Effector CD8-positive, alpha-beta T cell (primary cell): Measurements from ENCODE around the gene AHCYL2.

Source experiments
- DNase-seq: peaks from one replicate; lab custom pipeline; 2025; lab: John Stamatoyannopoulos, UW
- total RNA-seq, 4 experiments: gene quantifications; one replicate each; lab custom pipeline; 2026; lab: John Stamatoyannopoulos, UW

AHCYL2 gene
- 19.1 to 30.8 (median 25.4) reads per million in 4 experiments for total RNA-seq

DNA sequence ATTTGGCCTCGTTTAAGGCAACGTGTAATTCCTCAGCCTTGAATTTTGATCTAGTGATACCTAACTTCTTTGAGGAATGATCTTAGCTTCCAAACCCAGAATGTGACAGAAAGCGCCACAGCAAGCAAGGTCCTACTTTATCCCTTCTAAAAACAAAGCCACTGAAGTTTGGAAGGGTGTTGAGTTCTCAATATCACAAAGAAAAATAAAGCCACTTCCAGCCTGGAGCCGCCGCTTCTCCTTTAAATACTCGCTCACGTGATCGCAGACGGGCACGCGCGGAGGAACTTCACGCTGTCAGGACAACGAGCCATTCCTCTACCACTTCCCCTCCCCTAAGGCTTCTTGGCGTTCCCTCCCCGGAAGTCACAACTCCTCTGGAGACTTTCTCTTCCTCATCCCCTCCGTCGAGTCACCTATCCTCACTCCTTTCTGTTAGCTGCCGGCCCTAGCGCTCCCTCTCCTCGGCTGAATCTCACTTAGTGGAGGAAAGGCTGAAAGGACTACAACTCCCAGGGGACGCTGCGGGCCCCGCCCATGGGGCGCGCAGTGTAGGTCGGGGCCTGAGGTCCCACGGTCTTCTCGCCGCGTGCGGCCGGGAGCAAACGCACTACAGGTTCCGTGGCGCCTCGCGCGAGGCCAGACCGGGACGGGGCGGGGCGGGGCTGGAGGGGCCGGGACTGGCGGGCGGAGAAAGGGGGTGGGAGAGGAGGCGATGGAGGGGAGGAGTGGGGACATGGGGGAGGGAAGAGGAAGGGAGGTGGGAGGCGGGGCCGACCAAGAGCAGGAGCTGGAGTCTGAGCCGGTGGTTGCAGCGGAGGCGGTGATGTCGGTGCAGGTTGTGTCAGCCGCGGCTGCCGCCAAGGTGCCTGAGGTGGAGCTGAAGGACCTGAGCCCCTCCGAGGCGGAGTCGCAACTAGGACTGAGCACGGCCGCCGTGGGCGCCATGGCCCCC lies at the start of gene AHCYL2:
Gene AHCYL2, plus strand, starts transcription at position 780 of the 955 bp plus-strand sequence.
- peak; percentile 95 for DNase-seq

DNA sequence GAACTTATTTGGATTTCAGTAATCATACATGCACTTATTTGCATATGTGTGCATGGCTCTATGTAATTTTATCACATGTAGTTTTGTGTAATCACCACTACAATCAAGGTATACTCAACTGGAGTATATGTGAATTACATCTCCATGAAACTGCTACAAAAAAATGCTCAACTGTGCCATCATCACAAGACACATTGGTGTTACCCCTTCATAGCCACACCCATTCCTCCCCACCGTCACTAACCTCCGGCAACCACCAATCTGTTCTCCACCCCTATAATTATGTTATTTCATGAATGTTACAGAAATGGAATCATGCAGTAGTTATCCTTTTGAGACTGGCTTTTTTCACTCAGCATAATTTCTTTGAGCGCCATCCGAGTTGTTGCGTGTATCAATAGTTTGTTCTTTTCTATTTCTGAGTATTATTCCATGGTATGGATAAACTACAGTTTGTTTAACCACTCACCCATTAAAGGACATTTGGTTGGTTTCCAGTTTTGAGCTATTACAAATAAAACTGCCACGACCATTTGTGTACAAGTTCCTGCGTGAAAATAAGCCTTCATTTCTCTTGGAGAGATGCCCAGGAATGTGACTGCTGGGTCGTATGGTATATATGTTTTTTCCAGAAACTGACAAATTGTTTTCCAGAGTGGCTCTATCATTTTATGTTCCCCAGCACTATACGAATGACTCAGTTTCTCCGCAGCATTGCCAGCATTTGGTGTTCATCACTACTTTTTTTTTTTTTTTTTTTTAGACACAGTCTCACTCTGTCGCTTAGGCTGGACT lies 47.7 kb upstream of the AHCYL2 start:
- no peak for DNase-seq

DNA sequence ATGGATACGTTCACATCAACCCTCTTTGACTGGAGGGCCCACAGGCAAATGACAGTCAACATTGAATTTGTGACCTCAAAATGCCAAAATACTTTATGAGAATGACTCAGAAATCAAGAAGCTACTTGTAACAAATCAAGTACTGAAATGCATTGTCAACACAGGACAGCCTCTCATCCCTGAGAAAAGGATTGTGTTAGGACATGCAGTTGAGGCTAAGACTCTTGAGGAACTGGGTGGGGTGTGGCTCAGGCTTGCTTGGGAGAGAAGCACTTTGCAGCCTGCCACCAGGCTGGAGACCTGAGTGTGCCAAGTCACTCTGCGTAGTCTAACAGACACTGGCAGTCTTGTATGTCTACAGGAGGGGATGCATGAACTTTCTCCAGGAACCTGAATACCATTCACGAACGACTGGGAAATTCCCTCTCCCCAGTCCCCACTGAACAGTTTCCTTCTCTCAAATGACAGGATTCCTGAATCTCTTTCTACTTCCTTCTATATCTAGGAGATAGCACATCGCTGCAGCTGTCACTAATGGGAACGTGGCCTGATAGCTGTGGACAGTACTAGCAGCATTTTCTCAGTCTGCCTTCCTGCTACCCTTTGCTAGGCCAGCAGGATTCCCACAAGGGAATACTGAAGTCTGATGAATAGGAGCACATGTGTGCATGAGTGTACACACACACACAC lies 39.7 kb upstream of the AHCYL2 start:
- no peak for DNase-seq

DNA sequence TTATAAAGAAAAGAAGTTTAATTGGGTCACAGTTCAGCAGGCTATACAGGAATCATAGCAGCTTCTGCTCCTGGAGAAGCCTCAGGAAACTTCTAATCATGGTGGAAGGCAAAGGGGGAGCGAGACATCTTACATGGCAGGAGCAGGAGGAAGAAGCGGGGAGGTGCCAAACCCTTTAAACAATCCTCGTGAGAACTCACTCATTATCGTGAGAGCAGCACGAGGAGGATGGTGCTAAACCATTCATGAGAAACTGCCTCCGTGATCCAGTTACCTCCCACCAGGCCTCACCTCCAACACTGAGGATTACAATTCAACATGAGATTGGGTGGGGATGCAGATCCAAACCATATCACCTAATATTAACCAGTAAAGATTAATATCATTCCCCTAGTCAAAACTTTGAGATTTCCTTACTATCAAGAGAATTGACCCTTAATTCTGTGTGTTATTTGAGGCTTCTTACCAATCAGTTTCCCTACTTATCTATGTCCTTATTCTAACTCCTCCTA lies 38.0 kb upstream of the AHCYL2 start:
- DNase-seq: no peak

DNA sequence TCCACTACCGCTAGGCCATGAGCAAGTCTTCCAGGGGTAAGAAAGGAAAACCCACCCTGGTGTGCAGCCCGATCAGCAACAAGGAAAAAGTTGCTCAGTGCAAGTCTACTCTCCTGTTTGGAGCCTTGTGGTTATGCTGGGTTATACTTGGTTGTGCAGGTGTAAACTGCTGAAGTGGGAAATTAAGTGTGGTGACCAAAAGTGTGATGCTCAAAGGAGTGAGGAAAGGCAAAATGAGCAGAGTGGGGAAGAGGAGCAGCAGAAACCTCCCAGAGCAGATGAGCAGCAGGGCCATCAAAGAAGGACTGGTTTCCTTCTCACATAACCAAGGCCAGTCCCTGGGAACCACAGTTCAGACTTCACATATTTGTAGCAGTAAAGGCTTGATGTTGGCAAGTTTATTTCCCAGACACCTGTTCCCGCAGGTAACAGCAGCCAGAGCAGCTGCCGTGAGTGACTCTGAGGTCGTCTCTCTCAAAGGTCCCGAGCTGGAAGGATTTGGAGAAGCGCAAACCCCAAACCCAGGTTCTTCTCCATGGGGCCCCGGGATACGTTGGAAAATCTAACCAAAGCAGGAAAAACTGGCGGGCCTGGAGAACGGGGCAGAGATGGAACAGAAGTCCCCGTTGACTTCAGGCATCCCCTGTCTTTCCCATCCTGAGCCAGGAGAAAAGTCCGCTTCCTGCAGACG lies 37.0 kb upstream of the AHCYL2 start:
- DNase-seq: no peak

DNA sequence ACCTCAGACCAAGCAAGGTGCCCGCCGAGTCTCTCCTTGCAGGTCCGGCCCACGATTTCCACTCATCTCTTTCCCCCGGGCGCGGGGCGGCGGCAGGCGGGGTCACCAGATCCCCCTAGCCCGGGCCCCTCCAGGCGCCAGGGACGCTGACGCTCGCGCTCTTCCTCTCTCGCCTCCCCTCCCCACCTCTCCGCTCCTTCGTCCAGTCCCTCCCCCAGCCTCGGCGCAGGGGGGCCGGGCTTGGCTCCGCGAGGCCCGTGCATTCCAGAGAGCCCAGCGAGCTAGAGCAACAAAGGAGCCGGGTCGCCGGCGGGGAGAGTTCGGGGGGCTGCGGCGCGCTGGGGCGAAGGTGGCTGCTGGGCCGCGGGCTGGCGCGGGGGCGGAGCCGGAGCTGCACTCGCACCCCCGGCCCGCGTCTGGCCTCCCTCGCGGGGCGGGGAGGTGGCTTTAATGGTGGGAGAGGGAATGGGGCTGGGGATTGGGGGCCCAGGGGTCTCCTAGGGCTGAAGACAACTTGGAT lies 36.4 kb upstream of the AHCYL2 start, which contains the start of gene SMO:
Gene SMO, plus strand, starts transcription at position 262 of the 520 bp plus-strand sequence. CDS start 519 bp downstream, outside the sequence.
- DNase-seq: peak; percentile 5

DNA sequence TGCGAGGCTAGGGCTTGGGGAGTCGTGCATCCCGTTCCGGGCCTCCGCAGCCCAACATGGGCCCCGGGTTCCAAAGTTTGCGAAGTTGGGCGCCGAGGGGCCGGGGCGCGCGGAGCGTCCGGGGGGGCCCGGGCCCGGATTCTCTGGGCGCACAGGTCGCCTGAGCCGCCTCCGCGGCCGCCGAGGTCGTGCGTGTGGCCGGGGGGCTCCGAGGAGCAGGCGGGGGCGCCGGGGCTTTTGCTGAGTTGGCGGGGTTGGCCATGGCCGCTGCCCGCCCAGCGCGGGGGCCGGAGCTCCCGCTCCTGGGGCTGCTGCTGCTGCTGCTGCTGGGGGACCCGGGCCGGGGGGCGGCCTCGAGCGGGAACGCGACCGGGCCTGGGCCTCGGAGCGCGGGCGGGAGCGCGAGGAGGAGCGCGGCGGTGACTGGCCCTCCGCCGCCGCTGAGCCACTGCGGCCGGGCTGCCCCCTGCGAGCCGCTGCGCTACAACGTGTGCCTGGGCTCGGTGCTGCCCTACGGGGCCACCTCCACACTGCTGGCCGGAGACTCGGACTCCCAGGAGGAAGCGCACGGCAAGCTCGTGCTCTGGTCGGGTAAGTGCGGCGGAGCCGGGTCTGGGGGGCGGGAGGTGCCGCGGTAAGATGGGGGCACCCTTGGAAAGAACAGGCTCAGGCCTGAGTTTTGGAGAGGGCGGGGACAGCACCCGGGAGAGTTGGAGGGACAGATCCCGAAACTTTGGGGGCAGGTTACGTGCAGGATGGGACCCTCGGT lies 35.8 kb upstream of the AHCYL2 start:
- DNase-seq: no peak

DNA sequence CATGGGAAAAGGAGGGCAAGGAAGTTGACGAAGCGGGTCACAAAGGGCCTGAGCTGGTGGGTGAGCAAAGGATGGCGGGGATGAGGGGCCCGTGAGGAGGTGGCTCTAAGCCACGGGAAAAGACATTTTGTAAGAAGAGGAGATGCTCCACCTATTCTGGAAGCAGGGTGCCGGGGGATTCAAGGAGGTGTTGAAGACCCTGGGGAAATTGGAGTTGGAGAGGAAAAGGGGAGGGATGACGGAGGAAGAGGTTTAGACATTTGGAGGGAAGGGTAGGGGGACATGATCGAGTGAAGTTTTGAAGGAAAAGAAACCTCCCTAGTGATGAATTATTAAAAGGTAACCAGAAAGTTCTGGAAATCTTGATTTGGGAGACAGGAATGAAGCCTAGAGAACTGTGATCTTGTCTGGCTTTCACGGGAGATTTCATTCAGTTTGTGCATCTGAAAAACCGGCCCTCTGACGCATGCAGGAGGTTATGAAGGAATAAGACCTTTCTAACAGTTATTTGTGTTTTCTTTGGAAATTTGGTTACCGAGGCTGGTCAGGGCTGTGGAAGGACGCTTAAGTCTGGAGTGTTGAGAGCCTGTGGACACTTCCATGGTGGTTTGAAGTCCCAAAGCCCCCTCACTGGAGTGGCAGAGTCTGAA lies 35.0 kb upstream of the AHCYL2 start:
- DNase-seq: no peak

DNA sequence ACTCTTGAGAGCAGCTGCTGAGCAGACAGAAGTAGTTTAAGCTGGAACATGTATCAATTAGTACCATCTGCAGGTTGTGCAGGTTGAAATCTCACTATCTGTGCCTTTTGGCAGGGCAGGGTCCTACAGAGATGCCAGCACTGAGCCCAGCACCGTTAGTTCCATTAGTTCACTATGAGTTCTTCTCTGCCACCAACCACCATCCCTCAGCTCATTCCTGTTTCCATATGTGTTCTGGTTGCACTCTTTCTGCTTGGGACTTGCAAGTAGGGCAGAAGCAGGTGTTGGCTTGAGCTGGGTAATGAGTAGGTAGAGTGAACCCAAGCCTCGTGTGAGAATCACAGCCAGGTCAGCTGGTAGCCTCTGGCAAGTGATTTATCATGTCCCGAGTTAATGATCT lies 33.6 kb upstream of the AHCYL2 start:
- no peak for DNase-seq

DNA sequence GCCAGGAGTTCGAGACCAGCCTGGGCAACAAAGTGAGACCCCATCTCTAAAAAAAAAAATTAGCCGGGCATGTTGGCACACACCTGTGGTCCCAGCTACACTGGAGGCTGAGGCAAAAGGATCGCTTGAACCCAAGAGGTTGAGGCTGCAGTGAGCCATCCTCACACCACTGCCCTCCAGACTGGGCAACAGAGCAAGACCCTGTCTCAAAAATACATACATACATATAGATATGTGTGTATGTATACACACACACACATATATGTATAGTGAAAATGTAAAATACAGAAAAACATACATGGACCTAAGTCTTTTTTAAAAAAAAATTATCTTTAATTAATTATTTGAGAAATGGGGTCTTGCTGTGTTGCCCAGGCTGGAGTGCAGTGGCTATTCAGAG lies 30.9 kb upstream of the AHCYL2 start:
- DNase-seq: no peak

DNA sequence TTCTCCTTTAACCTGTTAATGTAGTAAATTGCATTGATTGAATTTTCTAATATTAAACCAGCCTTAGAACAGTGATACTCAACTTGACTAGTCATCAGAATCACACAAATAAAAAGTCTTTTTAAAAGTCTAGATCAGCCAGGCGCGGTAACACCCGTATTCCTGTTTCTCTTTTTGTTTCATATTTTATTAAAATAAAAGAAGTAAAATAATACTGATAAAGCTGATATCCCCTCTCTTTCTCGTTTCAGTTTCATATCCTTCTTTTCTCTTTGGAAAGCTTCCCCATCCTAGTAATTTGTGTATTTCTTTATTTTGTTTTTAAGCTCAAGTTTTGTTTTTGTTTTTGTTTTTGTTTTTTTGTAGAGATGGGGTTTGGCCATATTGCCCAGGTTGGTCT lies 27.1 kb upstream of the AHCYL2 start:
- no peak for DNase-seq

DNA sequence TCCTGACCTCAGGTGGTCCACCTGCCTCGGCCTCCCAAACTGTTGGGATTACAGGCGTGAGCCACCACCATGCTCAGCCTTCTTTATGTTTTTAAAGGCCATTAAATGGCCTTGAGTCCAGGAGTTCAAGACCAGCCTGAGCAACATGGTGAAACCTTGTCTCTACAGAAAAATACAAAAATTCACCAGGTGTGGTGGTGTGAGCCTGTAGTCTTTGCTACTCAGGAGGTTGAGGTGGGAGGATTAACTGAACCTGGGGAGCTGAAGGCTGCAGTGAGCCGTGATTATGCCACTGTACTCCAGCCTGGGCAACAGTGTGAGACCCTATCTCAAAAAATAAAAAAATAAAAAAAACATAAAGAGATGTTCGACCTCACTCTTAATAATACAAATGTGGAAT lies 25.4 kb upstream of the AHCYL2 start:
- no peak for DNase-seq

DNA sequence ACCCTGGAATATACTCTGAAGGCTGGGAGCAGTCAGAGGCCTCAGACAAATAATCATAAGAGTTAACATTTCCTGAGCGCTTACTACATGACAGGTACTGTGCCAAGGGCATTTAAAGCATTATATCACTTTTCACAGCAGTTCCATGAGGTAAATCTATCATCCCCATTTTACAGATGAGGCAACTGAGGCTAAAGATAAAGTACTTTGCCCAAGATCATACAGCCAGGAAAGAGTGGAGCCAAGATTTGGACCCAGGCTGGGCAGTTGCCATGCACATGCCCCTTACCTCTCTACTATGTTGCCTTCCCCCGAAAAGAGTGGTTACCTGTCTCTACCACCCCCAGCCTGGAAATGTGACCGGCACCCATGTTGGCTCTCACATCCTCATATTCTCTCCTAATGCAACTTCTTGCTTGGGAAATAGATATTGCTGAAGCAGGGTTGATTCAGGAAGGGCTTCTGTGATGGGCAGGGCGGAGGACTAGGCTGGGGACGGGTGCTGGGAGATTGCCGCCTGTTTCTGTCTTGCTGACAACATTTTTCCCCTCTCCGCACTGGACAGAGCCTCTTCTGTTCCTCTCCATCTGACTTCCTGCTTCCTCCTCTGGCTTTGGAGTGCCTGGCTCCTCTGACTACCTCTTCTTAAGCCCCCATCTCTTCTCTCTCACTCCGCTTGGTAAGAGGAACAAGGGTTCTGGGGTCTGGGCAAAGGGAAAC lies 22.6 kb upstream of the AHCYL2 start:
- DNase-seq: no peak

DNA sequence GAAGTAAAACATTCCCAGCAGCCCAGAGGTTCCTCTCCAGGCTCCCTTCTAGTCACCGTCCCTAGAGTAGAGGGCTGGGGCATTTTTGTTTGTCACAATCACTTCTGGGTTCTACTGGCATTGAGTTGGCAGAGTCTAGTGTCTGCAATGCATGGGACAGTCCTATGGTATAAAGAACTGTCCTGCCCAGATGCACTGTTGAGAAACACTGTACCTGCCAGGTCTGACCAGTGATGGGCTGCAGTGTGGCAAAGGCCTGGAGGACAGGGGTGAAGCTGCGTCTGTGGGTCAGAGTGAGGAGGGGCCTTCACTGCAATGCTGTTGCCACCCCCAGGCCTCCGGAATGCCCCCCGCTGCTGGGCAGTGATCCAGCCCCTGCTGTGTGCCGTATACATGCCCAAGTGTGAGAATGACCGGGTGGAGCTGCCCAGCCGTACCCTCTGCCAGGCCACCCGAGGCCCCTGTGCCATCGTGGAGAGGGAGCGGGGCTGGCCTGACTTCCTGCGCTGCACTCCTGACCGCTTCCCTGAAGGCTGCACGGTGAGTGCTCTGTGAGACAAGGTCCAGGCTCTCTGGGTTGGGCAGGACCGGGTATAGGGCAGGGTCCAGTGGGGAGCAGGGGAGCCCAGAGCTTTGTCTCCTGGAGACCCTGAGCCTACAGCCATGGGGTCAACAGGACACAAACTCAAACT lies 21.6 kb upstream of the AHCYL2 start:
- no peak for DNase-seq

DNA sequence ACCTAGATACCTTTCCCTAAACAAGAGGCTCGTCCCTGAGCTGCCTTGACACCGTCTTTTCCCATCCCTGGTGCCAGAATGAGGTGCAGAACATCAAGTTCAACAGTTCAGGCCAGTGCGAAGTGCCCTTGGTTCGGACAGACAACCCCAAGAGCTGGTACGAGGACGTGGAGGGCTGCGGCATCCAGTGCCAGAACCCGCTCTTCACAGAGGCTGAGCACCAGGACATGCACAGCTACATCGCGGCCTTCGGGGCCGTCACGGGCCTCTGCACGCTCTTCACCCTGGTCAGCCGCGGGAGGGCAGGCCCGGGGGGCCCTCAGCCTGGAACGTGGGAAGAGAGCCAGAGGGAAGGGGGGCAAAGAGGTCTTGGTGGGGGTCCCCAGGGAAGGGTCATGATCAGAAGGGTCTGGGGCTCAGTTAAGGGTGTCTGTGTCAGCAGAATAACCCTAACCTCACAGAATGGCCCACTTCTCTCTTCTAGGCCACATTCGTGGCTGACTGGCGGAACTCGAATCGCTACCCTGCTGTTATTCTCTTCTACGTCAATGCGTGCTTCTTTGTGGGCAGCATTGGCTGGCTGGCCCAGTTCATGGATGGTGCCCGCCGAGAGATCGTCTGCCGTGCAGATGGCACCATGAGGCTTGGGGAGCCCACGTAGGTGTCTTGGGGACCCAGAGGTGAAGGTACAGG lies 19.6 kb upstream of the AHCYL2 start:
- no peak for DNase-seq

DNA sequence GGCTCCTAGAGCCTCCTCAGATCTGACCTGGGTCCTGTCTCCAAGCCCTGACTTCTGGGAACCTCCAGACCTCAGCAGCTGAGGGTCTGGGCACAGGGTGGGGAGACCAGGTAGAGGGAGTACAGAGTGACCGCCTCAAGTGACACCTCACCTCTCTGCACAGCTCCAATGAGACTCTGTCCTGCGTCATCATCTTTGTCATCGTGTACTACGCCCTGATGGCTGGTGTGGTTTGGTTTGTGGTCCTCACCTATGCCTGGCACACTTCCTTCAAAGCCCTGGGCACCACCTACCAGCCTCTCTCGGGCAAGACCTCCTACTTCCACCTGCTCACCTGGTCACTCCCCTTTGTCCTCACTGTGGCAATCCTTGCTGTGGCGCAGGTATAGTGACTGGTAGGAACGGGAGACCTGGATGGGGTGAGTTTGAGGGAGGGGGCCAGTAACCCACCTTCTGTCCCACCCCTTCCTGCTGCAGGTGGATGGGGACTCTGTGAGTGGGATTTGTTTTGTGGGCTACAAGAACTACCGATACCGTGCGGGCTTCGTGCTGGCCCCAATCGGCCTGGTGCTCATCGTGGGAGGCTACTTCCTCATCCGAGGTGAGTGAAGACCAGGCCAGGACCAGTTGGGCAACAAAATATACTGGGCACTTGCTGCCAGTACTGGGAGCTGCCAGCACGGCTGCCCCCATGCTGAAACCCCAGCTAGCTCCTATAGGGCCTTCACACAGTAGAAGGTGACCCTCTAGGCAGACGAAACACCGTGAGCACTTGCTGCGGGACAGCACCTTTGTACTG lies 18.6 kb upstream of the AHCYL2 start:
- no peak for DNase-seq

DNA sequence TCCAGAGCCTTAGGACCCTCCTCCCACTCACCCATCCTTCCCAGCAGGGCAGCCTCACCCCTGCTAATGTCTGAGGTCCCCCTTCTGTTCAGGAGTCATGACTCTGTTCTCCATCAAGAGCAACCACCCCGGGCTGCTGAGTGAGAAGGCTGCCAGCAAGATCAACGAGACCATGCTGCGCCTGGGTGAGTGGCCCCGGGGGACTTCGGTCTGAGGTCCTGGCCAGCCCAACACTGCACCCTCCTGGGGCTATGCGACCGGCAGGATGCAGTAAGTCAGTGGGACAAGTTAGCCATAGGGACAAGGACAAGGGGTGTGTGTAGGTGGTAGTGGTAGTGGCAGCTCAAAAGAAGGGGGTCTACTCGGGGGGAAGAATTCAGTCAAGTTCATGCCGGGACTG lies 16.2 kb upstream of the AHCYL2 start:
- no peak for DNase-seq
